Endothelial cell of umbilical vein (primary cell): ENCODE data around the gene CSNK1E. TPM values are rescaled to one million over a fixed set of nuclear protein-coding genes. Genes with fewer than 3 reads are reported as not detected.

ENCODE experiments used
- BruUV-seq: library from RNA; stranded (reverse); fragments of 400-500 nt; replicated peaks from 2 replicates; lab custom pipeline; 2021; lab: Mats Ljungman, UMichigan
- CTCF ChIA-PET: fragments of 300-600, 350-600 bp; sonication (Branson Sonifier 250); formaldehyde crosslinking; loops from one replicate; lab custom pipeline; 2021; ENCODE audit warnings: antibody characterized with exemption, inconsistent platforms; lab: Charles Lee
- POLR2A ChIA-PET: fragments of 300-600, 350-600 bp; sonication (Branson Sonifier 250); formaldehyde crosslinking; loops from one replicate; lab custom pipeline; 2021; ENCODE audit warnings: antibody characterized with exemption, inconsistent platforms; lab: Charles Lee
- DNase-seq: peaks from one replicate; pipeline ENCODE4 v3.0.0-alpha.2; 2011; ENCODE audit warnings: low read depth, low spot score
- FAIRE-seq: peaks from 2 replicates; lab custom pipeline; 2011; peaks lifted over from hg19 to GRCh38; lab: Jason Lieb, UNC
- H2AFZ ChIP-seq: 2 replicates; pipeline ENCODE4 v1.6.0; 2012; ENCODE audit warnings: low read depth, low read length, control low read depth, inconsistent platforms
- H3K27ac ChIP-seq: 2 replicates; pipeline ENCODE4 v1.5.1; 2011; ENCODE audit warnings: low read depth, mild to moderate bottlenecking, control low read depth, low read length, moderate library complexity; ENCODE audit not compliant: insufficient read depth
- H3K27me3 ChIP-seq, 2 experiments: 2 replicates each; pipeline versions ENCODE4 v1.6.0 to v1.6.1; 2011; ENCODE audit warnings: low read length in 2 of 2, mixed read lengths in 1 of 2; ENCODE audit not compliant: control insufficient read depth in 2 of 2, insufficient read depth in 2 of 2
- H3K36me3 ChIP-seq, 2 experiments: 2 replicates in 1 of 2; 3 replicates in 1 of 2; pipeline ENCODE4 v1.5.1; 2011; ENCODE audit warnings: low read length in 2 of 2, mild to moderate bottlenecking in 1 of 2, moderate library complexity in 1 of 2; ENCODE audit not compliant: control insufficient read depth in 2 of 2, insufficient read depth in 2 of 2; ENCODE audit errors: extremely low read depth in 1 of 2
- H3K4me1 ChIP-seq: 3 replicates; pipeline ENCODE4 v1.5.1; 2011; ENCODE audit warnings: mild to moderate bottlenecking, low read length; ENCODE audit not compliant: control insufficient read depth, insufficient read depth; ENCODE audit errors: extremely low read depth
- H3K4me2 ChIP-seq: 2 replicates; pipeline ENCODE4 v1.6.1; 2011; ENCODE audit warnings: low read length, control low read depth, mixed read lengths; ENCODE audit not compliant: insufficient read depth
- H3K4me3 ChIP-seq, 3 experiments: fragments of 200-600 bp in 1 of 3; sonication (generic), shearing (Covaris generic) in 1 of 3; replicated peaks in 1 of 3; 2 replicates each; pipeline ENCODE4 v1.5.1; 2011 to 2016; ENCODE audit warnings: control low read depth in 3 of 3, low read length in 3 of 3, mild to moderate bottlenecking in 2 of 3, inconsistent platforms in 1 of 3, low read depth in 1 of 3, moderate library complexity in 1 of 3; ENCODE audit not compliant: insufficient read depth in 1 of 3
- H3K79me2 ChIP-seq: 2 replicates; pipeline ENCODE4 v1.6.0; 2012; ENCODE audit warnings: low read length, inconsistent platforms; ENCODE audit not compliant: control insufficient read depth, insufficient read depth
- H3K9ac ChIP-seq: replicated peaks from 2 replicates; pipeline ENCODE3; 2011; ENCODE audit warnings: low read length, control low read depth; ENCODE audit not compliant: insufficient read depth; ENCODE audit errors: extremely low read depth
- H3K9me1 ChIP-seq: replicated peaks from 3 replicates; pipeline ENCODE4 v1.6.0; 2011; ENCODE audit warnings: mild to moderate bottlenecking, low read length; ENCODE audit not compliant: control insufficient read depth, insufficient read depth; ENCODE audit errors: extremely low read depth
- H3K9me3 ChIP-seq: replicated peaks from 2 replicates; pipeline ENCODE4 v1.5.1; 2012; ENCODE audit warnings: low read length, inconsistent platforms; ENCODE audit not compliant: control insufficient read depth, insufficient read depth
- H4K20me1 ChIP-seq: replicated peaks from 2 replicates; pipeline ENCODE3; 2011; ENCODE audit warnings: mild to moderate bottlenecking, low read length; ENCODE audit not compliant: control insufficient read depth, insufficient read depth; ENCODE audit errors: extremely low read depth
- EZH2 ChIP-seq: IDR thresholded peaks from 2 replicates; pipeline ENCODE4 v1.6.1; 2012; ENCODE audit warnings: borderline replicate concordance, low read depth, mild to moderate bottlenecking, moderate library complexity, low read length, inconsistent platforms; ENCODE audit not compliant: severe bottlenecking
- FOS ChIP-seq: IDR thresholded peaks from 2 replicates; pipeline ENCODE4 v1.6.1; 2011; ENCODE audit warnings: mild to moderate bottlenecking, low read length, moderate library complexity, borderline replicate concordance; ENCODE audit not compliant: insufficient read depth
- GATA2 ChIP-seq: IDR thresholded peaks from 2 replicates; pipeline ENCODE4 v1.7.0; 2011; ENCODE audit warnings: low read depth, mild to moderate bottlenecking, moderate library complexity, mixed read lengths, low read length; ENCODE audit not compliant: insufficient read length, insufficient read depth
- JUN ChIP-seq: IDR thresholded peaks from 2 replicates; pipeline ENCODE4 v1.6.1; 2011; ENCODE audit warnings: borderline replicate concordance, low read depth; ENCODE audit not compliant: insufficient read length, insufficient read depth
- MYC ChIP-seq: IDR thresholded peaks from one replicate; pipeline ENCODE4 v1.6.1; 2011; ENCODE audit warnings: mild to moderate bottlenecking, low read depth, low read length
- POLR2A ChIP-seq: IDR thresholded peaks from 2 replicates; pipeline ENCODE4 v1.6.1; 2012; ENCODE audit warnings: low read depth, mild to moderate bottlenecking, control low read depth, low read length
- POLR2AphosphoS5 ChIP-seq: IDR thresholded peaks from 2 replicates; pipeline ENCODE4 v1.6.1; 2012; ENCODE audit warnings: low read depth, mild to moderate bottlenecking, control low read depth, low read length, moderate library complexity; ENCODE audit not compliant: insufficient read depth
- dilution Hi-C: fragments of 300-500 bp; cut with MboI; formaldehyde crosslinking; loops from one replicate; pipeline ENCODE4 v1.15.0; 2019; ENCODE audit warnings: low sequenced_read_pairs; ENCODE audit not compliant: extremely low pct_ligation_motif_present
- intact Hi-C: fragments of 100-400 bp; cut with micrococcal nuclease; formaldehyde crosslinking; loops from one replicate; pipeline ENCODE4 v1.10.0; 2022
- polyA plus RNA-seq, 4 experiments: library from polyadenylated mRNA; depleted of rRNA in 3 of 4; stranded (reverse) in 3 of 4; unstranded in 1 of 4; fragments of >200 nt; gene quantifications; 2 replicates each; pipeline versions ENCODE4 v1.2.1 to v1.2.3, GENCODE V29; 2011 to 2012; ENCODE audit warnings: missing spikeins in 1 of 4
- total RNA-seq: library from RNA; stranded (reverse); gene quantifications from 2 replicates; pipeline ENCODE4 v1.2.3, GENCODE V29; 2021
- TF ChIP-seq, protein P1 (sequence below): IDR thresholded peaks from 2 replicates; pipeline ENCODE4 v1.6.1; 2011; ENCODE audit not compliant: insufficient read depth, insufficient read length
- TF ChIP-seq, protein P2 (sequence below), 2 donors: IDR thresholded peaks; 1 replicate in 1 of 2; 2 replicates in 1 of 2; pipeline ENCODE4 v1.5.1; 2011; ENCODE audit warnings: low read length in 2 of 2, mild to moderate bottlenecking in 2 of 2, moderate library complexity in 2 of 2, control low read depth in 1 of 2, inconsistent platforms in 1 of 2, low read depth in 1 of 2; ENCODE audit not compliant: insufficient read depth in 1 of 2; ENCODE audit errors: extremely low read depth in 1 of 2

CSNK1E gene
- total and polyA plus RNA-seq, 2 donors (not counting 3 experiments of a cell fraction or from before 2014, with no cell fraction given) = 259 to 262 TPM

DNA sequence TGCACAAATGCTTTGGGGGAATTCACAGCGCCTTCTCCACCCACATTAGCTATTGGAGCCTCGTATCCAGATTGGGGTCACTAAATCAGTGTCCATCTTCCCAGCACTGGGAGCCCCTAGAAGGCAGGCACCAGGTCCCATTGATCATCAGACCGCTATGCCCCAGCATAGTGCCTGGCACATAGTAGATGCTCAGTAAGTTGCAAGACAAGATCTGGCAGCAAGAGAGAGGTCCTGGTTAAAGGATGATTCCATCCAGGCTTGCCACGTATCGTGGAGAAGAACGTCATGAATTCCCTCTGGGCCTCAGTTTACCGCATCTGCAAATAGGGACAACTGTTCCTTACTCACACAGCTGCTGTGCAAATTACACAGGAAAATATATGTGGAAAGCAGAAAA, 46.1 kb downstream of the CSNK1E start:
- H2AFZ ChIP-seq = no peak overlapping the region
- POLR2A ChIA-PET = no interaction called here

More for the DNA sequence above, 46.1 kb downstream of the CSNK1E start:
- Histone ChIP-seq H3K9me1 (no peaks in the 10 kb centered on the region), H3K4me3 (no peak overlapping the region), H3K27ac (no peak overlapping the region), H3K79me2 (peaks cover 60% of the 10 kb centered on the region), H4K20me1 (no peaks in the 10 kb centered on the region), H3K9me3 (no peaks in the 10 kb centered on the region), H3K4me1 (peaks cover 24% of the 10 kb centered on the region), H3K27me3 (peaks cover 0 to under 1% of the 10 kb centered on the region in 2 experiments), H3K9ac (no peak overlapping the region), H3K4me2 (peak overlapping the region; percentile 0), H3K36me3 (peaks cover 0 to 1% of the 10 kb centered on the region in 2 experiments)
- TF ChIP-seq POLR2A = no peak
- TF ChIP-seq POLR2AphosphoS5 = no peak
- no peak for TF ChIP-seq FOS
- TF ChIP-seq JUN = no peak
- no peak for TF ChIP-seq MYC
- TF ChIP-seq, protein P1, sequence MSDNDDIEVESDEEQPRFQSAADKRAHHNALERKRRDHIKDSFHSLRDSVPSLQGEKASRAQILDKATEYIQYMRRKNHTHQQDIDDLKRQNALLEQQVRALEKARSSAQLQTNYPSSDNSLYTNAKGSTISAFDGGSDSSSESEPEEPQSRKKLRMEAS = no peak
- TF ChIP-seq, protein P2, sequence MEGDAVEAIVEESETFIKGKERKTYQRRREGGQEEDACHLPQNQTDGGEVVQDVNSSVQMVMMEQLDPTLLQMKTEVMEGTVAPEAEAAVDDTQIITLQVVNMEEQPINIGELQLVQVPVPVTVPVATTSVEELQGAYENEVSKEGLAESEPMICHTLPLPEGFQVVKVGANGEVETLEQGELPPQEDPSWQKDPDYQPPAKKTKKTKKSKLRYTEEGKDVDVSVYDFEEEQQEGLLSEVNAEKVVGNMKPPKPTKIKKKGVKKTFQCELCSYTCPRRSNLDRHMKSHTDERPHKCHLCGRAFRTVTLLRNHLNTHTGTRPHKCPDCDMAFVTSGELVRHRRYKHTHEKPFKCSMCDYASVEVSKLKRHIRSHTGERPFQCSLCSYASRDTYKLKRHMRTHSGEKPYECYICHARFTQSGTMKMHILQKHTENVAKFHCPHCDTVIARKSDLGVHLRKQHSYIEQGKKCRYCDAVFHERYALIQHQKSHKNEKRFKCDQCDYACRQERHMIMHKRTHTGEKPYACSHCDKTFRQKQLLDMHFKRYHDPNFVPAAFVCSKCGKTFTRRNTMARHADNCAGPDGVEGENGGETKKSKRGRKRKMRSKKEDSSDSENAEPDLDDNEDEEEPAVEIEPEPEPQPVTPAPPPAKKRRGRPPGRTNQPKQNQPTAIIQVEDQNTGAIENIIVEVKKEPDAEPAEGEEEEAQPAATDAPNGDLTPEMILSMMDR (IDR thresholded peaks at IDR 0.05; ENCODE audit: extremely low read depth in 1 of 2, insufficient read depth in 1 of 2, low read depth in 1 of 2, low read length in 2 of 2) = no peak
- no peak for TF ChIP-seq EZH2
- TF ChIP-seq GATA2 = no peak
- dilution Hi-C loops = no loop called here
- intact Hi-C loops = loop anchor here (5.0 kb wide), 2 partner anchors 34 to 41 kb away; no protein-coding TSS in a partner anchor
- no TSS peak for BruUV-seq
- FAIRE-seq = no peak
- CTCF ChIA-PET = interaction anchor here (0.7 to 1.3 kb wide), 6 partner anchors 9 to 174 kb away, joined by 3 to 5 read pairs (median 4); no protein-coding TSS in a partner anchor
- no peak for DNase-seq
